GF-D8 (cell line): ENCODE results near the gene PRPS2.

Source experiments
- DNase-seq: peaks from one replicate; lab custom pipeline; 2025; lab: John Stamatoyannopoulos, UW

Gene PRPS2

GRCh38 chrX:12791257-12792228, at the start of gene PRPS2:
TSS of gene PRPS2 (plus strand) at chrX:12791412. CDS start at chrX:12791498, 86 bp downstream.
- DNase-seq: no peak

GRCh38 chrX:12741416-12741815, 49.8 kb upstream of the PRPS2 start:
- no peak for DNase-seq

- no peak for DNase-seq
Observed at GRCh38 chrX:12747433-12747832, 43.8 kb upstream of the PRPS2 start.

- DNase-seq: no peak
Observed at GRCh38 chrX:12751887-12752286, 39.3 kb upstream of the PRPS2 start.

GRCh38 chrX:12753366-12753765, 37.8 kb upstream of the PRPS2 start:
- no peak for DNase-seq

GRCh38 chrX:12758291-12758690, 32.9 kb upstream of the PRPS2 start:
- DNase-seq: no peak

- DNase-seq: no peak
Observed at GRCh38 chrX:12767856-12768255, 23.4 kb upstream of the PRPS2 start.

GRCh38 chrX:12768491-12768890, 22.7 kb upstream of the PRPS2 start:
- DNase-seq: no peak

GRCh38 chrX:12770440-12770839, 20.8 kb upstream of the PRPS2 start:
- no peak for DNase-seq

GRCh38 chrX:12771445-12772069, 19.7 kb upstream of the PRPS2 start:
- DNase-seq: no peak

- DNase-seq: no peak
Observed at GRCh38 chrX:12777670-12778069, 13.5 kb upstream of the PRPS2 start.

- DNase-seq: no peak
Observed at GRCh38 chrX:12779534-12779933, 11.7 kb upstream of the PRPS2 start.

GRCh38 chrX:12788645-12789044, 2.6 kb upstream of the PRPS2 start:
- no peak for DNase-seq

GRCh38 chrX:12789976-12790375, 1.2 kb upstream of the PRPS2 start:
- no peak for DNase-seq

GRCh38 chrX:12790885-12791256, 341 bp upstream of the PRPS2 start:
- no peak for DNase-seq

GRCh38 chrX:12792711-12793110, 1.5 kb downstream of the PRPS2 start:
- DNase-seq: no peak

GRCh38 chrX:12794654-12795053, 3.4 kb downstream of the PRPS2 start:
- DNase-seq: no peak

- DNase-seq: no peak
Observed at GRCh38 chrX:12798601-12799000, 7.4 kb downstream of the PRPS2 start.

GRCh38 chrX:12799118-12799517, 7.9 kb downstream of the PRPS2 start:
- DNase-seq: no peak

GRCh38 chrX:12802741-12803140, 11.5 kb downstream of the PRPS2 start:
- DNase-seq: peak; percentile 1

- no peak for DNase-seq
Observed at GRCh38 chrX:12804655-12805054, 13.4 kb downstream of the PRPS2 start.

- DNase-seq: no peak
Observed at GRCh38 chrX:12805333-12805732, 14.1 kb downstream of the PRPS2 start.

GRCh38 chrX:12811658-12812057, 20.4 kb downstream of the PRPS2 start:
- no peak for DNase-seq
